ENCODE results near the gene KRTAP13-1. TPM values are rescaled to one million over a fixed set of nuclear protein-coding genes. Genes with fewer than 3 reads are reported as not detected.

The KRTAP13-1 gene
- polyA plus RNA-seq (2013, experiment 1 of 2), result not detected
- polyA plus RNA-seq (2013, experiment 2 of 2), result not detected

- H3K4me3 ChIP-seq (ENCODE audit: extremely low read depth, insufficient read depth, low read length, poor library complexity, severe bottlenecking), result no peak within 1 kb of the TSS
- no peak within 1 kb of the TSS for H3K27ac ChIP-seq (ENCODE audit: low read depth, low read length, severe bottlenecking)
- H3K9me3 ChIP-seq (ENCODE audit: control insufficient read depth, low read length), result peaks cover 2% of the 10 kb centered on the region
- H3K36me3 ChIP-seq (ENCODE audit: control insufficient read depth, insufficient read depth, low read length), result no peaks in the 10 kb centered on the region
- H3K4me1 ChIP-seq (ENCODE audit: control insufficient read depth, insufficient read depth, low read length, poor library complexity, severe bottlenecking), result no peaks in the 10 kb centered on the region
- WGBS, 2 experiments (ENCODE audit: insufficient coverage in 2 of 2), result 79 to 92% methylated on average over 3 of the region's 4 CpGs
These were observed at the start of gene KRTAP13-1 for GRCh38 chr21:30395731-30396130. KRTAP13-1 (plus strand) TSS chr21:30396031; CDS start chr21:30396087, 56 bp downstream.

- H3K9me3 ChIP-seq (ENCODE audit: control insufficient read depth, low read length), result no peaks in the 10 kb centered on the region
- WGBS, 2 experiments (ENCODE audit: insufficient coverage in 2 of 2), result 83 to 90% methylated on average over 2 to 3 of the region's 4 CpGs
- H3K27ac ChIP-seq (ENCODE audit: low read depth, low read length, severe bottlenecking), result no peak within 1 kb of the TSS
- no peaks in the 10 kb centered on the region for H3K36me3 ChIP-seq (ENCODE audit: control insufficient read depth, insufficient read depth, low read length)
- H3K4me3 ChIP-seq (ENCODE audit: extremely low read depth, insufficient read depth, low read length, poor library complexity, severe bottlenecking), result no peak within 1 kb of the TSS
- no peaks in the 10 kb centered on the region for H3K4me1 ChIP-seq (ENCODE audit: control insufficient read depth, insufficient read depth, low read length, poor library complexity, severe bottlenecking)
These were observed 47.3 kb upstream of the KRTAP13-1 start, which contains the start of gene KRTAP23-1 for GRCh38 chr21:30348506-30348905. KRTAP23-1 (minus strand) TSS chr21:30348606; CDS start chr21:30348606, 0 bp downstream.

GRCh38 chr21:30349572-30349971 is 46.3 kb upstream of the KRTAP13-1 start:
- H3K36me3 ChIP-seq (ENCODE audit: control insufficient read depth, insufficient read depth, low read length), result no peaks in the 10 kb centered on the region
- no peaks in the 10 kb centered on the region for H3K4me1 ChIP-seq (ENCODE audit: control insufficient read depth, insufficient read depth, low read length, poor library complexity, severe bottlenecking)
- H3K9me3 ChIP-seq (ENCODE audit: control insufficient read depth, low read length), result no peaks in the 10 kb centered on the region
- H3K27ac ChIP-seq (ENCODE audit: low read depth, low read length, severe bottlenecking), result no peak overlapping the region
- 100% methylated on average over 1 of the region's 3 CpGs; no CpG with 5 or more reads in 1 of the 2 experiments for WGBS, 2 experiments (ENCODE audit: insufficient coverage in 2 of 2)
- H3K4me3 ChIP-seq (ENCODE audit: extremely low read depth, insufficient read depth, low read length, poor library complexity, severe bottlenecking), result no peak overlapping the region

- Histone ChIP-seq H3K36me3 (ENCODE audit: control insufficient read depth, insufficient read depth, low read length) (no peaks in the 10 kb centered on the region), H3K4me1 (ENCODE audit: control insufficient read depth, insufficient read depth, low read length, poor library complexity, severe bottlenecking) (no peaks in the 10 kb centered on the region), H3K9me3 (ENCODE audit: control insufficient read depth, low read length) (no peaks in the 10 kb centered on the region), H3K4me3 (ENCODE audit: extremely low read depth, insufficient read depth, low read length, poor library complexity, severe bottlenecking) (no peak overlapping the region), H3K27ac (ENCODE audit: low read depth, low read length, severe bottlenecking) (no peak overlapping the region)
- no CpG with 5 or more reads among the region's 1 CpG for WGBS, 2 experiments (ENCODE audit: insufficient coverage in 2 of 2)
These were observed 44.3 kb upstream of the KRTAP13-1 start for GRCh38 chr21:30351534-30351933.

- no peaks in the 10 kb centered on the region for H3K9me3 ChIP-seq (ENCODE audit: control insufficient read depth, low read length)
- H3K36me3 ChIP-seq (ENCODE audit: control insufficient read depth, insufficient read depth, low read length), result no peaks in the 10 kb centered on the region
- H3K4me3 ChIP-seq (ENCODE audit: extremely low read depth, insufficient read depth, low read length, poor library complexity, severe bottlenecking), result no peak overlapping the region
- no peak overlapping the region for H3K27ac ChIP-seq (ENCODE audit: low read depth, low read length, severe bottlenecking)
- WGBS, 2 experiments (ENCODE audit: insufficient coverage in 2 of 2), result no CpG with 5 or more reads among the region's 1 CpG
- no peaks in the 10 kb centered on the region for H3K4me1 ChIP-seq (ENCODE audit: control insufficient read depth, insufficient read depth, low read length, poor library complexity, severe bottlenecking)
These were observed 41.4 kb upstream of the KRTAP13-1 start for GRCh38 chr21:30354308-30355005.

GRCh38 chr21:30355906-30356305 is 39.9 kb upstream of the KRTAP13-1 start:
- H3K4me3 ChIP-seq (ENCODE audit: extremely low read depth, insufficient read depth, low read length, poor library complexity, severe bottlenecking), result no peak overlapping the region
- no peaks in the 10 kb centered on the region for H3K4me1 ChIP-seq (ENCODE audit: control insufficient read depth, insufficient read depth, low read length, poor library complexity, severe bottlenecking)
- WGBS, 2 experiments (ENCODE audit: insufficient coverage in 2 of 2), result no CpG with 5 or more reads among the region's 3 CpGs
- no peak overlapping the region for H3K27ac ChIP-seq (ENCODE audit: low read depth, low read length, severe bottlenecking)
- H3K9me3 ChIP-seq (ENCODE audit: control insufficient read depth, low read length), result no peaks in the 10 kb centered on the region
- H3K36me3 ChIP-seq (ENCODE audit: control insufficient read depth, insufficient read depth, low read length), result no peaks in the 10 kb centered on the region

- Histone ChIP-seq H3K4me3 (ENCODE audit: extremely low read depth, insufficient read depth, low read length, poor library complexity, severe bottlenecking) (no peak within 1 kb of the TSS), H3K36me3 (ENCODE audit: control insufficient read depth, insufficient read depth, low read length) (no peaks in the 10 kb centered on the region), H3K27ac (ENCODE audit: low read depth, low read length, severe bottlenecking) (no peak within 1 kb of the TSS), H3K4me1 (ENCODE audit: control insufficient read depth, insufficient read depth, low read length, poor library complexity, severe bottlenecking) (no peaks in the 10 kb centered on the region), H3K9me3 (ENCODE audit: control insufficient read depth, low read length) (no peaks in the 10 kb centered on the region)
- 93 to 100% methylated on average over 2 to 3 of the region's 5 CpGs for WGBS, 2 experiments (ENCODE audit: insufficient coverage in 2 of 2)
These were observed 23.6 kb upstream of the KRTAP13-1 start, which contains the start of gene KRTAP13-2 for GRCh38 chr21:30372139-30372770. KRTAP13-2 (minus strand) TSS chr21:30372271; CDS start chr21:30372213, 58 bp downstream.

GRCh38 chr21:30382201-30382600 is 13.6 kb upstream of the KRTAP13-1 start:
- Histone ChIP-seq H3K4me3 (ENCODE audit: extremely low read depth, insufficient read depth, low read length, poor library complexity, severe bottlenecking) (no peak overlapping the region), H3K9me3 (ENCODE audit: control insufficient read depth, low read length) (no peaks in the 10 kb centered on the region), H3K27ac (ENCODE audit: low read depth, low read length, severe bottlenecking) (no peak overlapping the region), H3K4me1 (ENCODE audit: control insufficient read depth, insufficient read depth, low read length, poor library complexity, severe bottlenecking) (no peaks in the 10 kb centered on the region), H3K36me3 (ENCODE audit: control insufficient read depth, insufficient read depth, low read length) (no peaks in the 10 kb centered on the region)
- WGBS, 2 experiments (ENCODE audit: insufficient coverage in 2 of 2), result no CpG with 5 or more reads among the region's 1 CpG

- H3K27ac ChIP-seq (ENCODE audit: low read depth, low read length, severe bottlenecking), result no peak overlapping the region
These were observed 4.3 kb upstream of the KRTAP13-1 start for GRCh38 chr21:30391492-30392025.

GRCh38 chr21:30408782-30409494 is 13.1 kb downstream of the KRTAP13-1 start:
- Histone ChIP-seq H3K4me3 (ENCODE audit: extremely low read depth, insufficient read depth, low read length, poor library complexity, severe bottlenecking) (no peak overlapping the region), H3K27ac (ENCODE audit: low read depth, low read length, severe bottlenecking) (no peak overlapping the region), H3K4me1 (ENCODE audit: control insufficient read depth, insufficient read depth, low read length, poor library complexity, severe bottlenecking) (no peaks in the 10 kb centered on the region), H3K36me3 (ENCODE audit: control insufficient read depth, insufficient read depth, low read length) (no peaks in the 10 kb centered on the region), H3K9me3 (ENCODE audit: control insufficient read depth, low read length) (peaks cover 4% of the 10 kb centered on the region)
- WGBS, 2 experiments (ENCODE audit: insufficient coverage in 2 of 2), result 23 to 26% methylated on average over 11 of the region's 14 CpGs

More at GRCh38 chr21:30391492-30392025, 4.3 kb upstream of the KRTAP13-1 start:
- Histone ChIP-seq H3K4me3 (ENCODE audit: extremely low read depth, insufficient read depth, low read length, poor library complexity, severe bottlenecking) (no peak overlapping the region), H3K36me3 (ENCODE audit: control insufficient read depth, insufficient read depth, low read length) (no peaks in the 10 kb centered on the region), H3K4me1 (ENCODE audit: control insufficient read depth, insufficient read depth, low read length, poor library complexity, severe bottlenecking) (no peaks in the 10 kb centered on the region), H3K9me3 (ENCODE audit: control insufficient read depth, low read length) (peaks cover 7% of the 10 kb centered on the region)
- 67 to 88% methylated on average over 1 to 2 of the region's 2 CpGs for WGBS, 2 experiments (ENCODE audit: insufficient coverage in 2 of 2)
